GM23338 (cell line): ENCODE data around the gene DNAH8. TPM values are rescaled to one million over a fixed set of nuclear protein-coding genes. Genes with fewer than 3 reads are reported as not detected.

Experiments used
- ATAC-seq: fragments of 200-7000 bp; cut with Tn5 transposase; 3 replicates; pipeline ENCODE4 v1.9.1; 2020
- DNase-seq: peaks from one replicate; pipeline ENCODE4 v3.0.0-alpha.2; 2015; ENCODE audit warnings: low spot score
- H2AFZ ChIP-seq: fragments of 200-600 bp; sonication (generic); 2 replicates; pipeline ENCODE4 v1.8.0; 2016; ENCODE audit warnings: antibody characterized with exemption, mild to moderate bottlenecking, moderate library complexity
- H3F3A ChIP-seq: fragments of 200-600 bp; sonication (generic); replicated peaks from 2 replicates; pipeline ENCODE4 v1.8.0; 2017; ENCODE audit warnings: antibody characterized with exemption, mixed run types, low read depth
- H3K27ac ChIP-seq: fragments of 200-600 bp; sonication (generic); 2 replicates; pipeline ENCODE4 v1.6.1; 2016; ENCODE audit warnings: low read depth
- H3K27me3 ChIP-seq: fragments of 200-600 bp; sonication (generic); 2 replicates; pipeline ENCODE4 v1.8.0; 2016; ENCODE audit warnings: mild to moderate bottlenecking, mixed run types, moderate library complexity; ENCODE audit not compliant: insufficient read depth
- H3K36me3 ChIP-seq: fragments of 200-600 bp; sonication (generic); 2 replicates; pipeline ENCODE4 v1.8.0; 2016; ENCODE audit warnings: mild to moderate bottlenecking; ENCODE audit not compliant: insufficient read depth
- H3K4me1 ChIP-seq: fragments of 200-600 bp; sonication (generic); 2 replicates; pipeline ENCODE4 v1.8.0; 2016; ENCODE audit warnings: mild to moderate bottlenecking, moderate library complexity; ENCODE audit not compliant: insufficient read depth
- H3K4me2 ChIP-seq: fragments of 200-600 bp; sonication (generic); 2 replicates; pipeline ENCODE4 v1.7.1; 2017; ENCODE audit warnings: mixed run types
- H3K4me3 ChIP-seq: fragments of 200-600 bp; sonication (generic); 2 replicates; pipeline ENCODE4 v1.6.1; 2016; ENCODE audit warnings: mixed run types
- H3K79me2 ChIP-seq: fragments of 200-600 bp; sonication (generic); replicated peaks from 2 replicates; pipeline ENCODE4 v1.8.0; 2017; ENCODE audit warnings: mild to moderate bottlenecking; ENCODE audit not compliant: insufficient read depth
- H3K9me2 ChIP-seq: fragments of 200-600 bp; sonication (generic); 2 replicates; pipeline ENCODE4 v1.8.0; 2017; ENCODE audit not compliant: insufficient read depth
- H4K20me1 ChIP-seq: fragments of 200-600 bp; sonication (generic); replicated peaks from 2 replicates; pipeline ENCODE4 v1.8.0; 2017; ENCODE audit warnings: mild to moderate bottlenecking; ENCODE audit not compliant: insufficient read depth
- H3K27ac Mint-ChIP-seq: 2 replicates; pipeline ENCODE4 v1.8.0; 2020; ENCODE audit warnings: inconsistent platforms, mild to moderate bottlenecking, moderate library complexity, mixed read lengths
- H3K27me3 Mint-ChIP-seq: 3 replicates; pipeline ENCODE4 v1.8.0; 2022; ENCODE audit warnings: low read depth, mild to moderate bottlenecking, moderate library complexity, mixed read lengths, inconsistent platforms; ENCODE audit not compliant: insufficient read depth, poor library complexity
- H3K36me3 Mint-ChIP-seq: 3 replicates; pipeline ENCODE4 v1.8.0; 2021; ENCODE audit warnings: low read depth, mild to moderate bottlenecking, inconsistent platforms, moderate library complexity, mixed read lengths
- H3K4me1 Mint-ChIP-seq: 3 replicates; pipeline ENCODE4 v1.8.0; 2020; ENCODE audit warnings: mild to moderate bottlenecking, inconsistent platforms, mixed read lengths
- H3K4me3 Mint-ChIP-seq: 3 replicates; pipeline ENCODE4 v1.8.0; 2021; ENCODE audit warnings: moderate library complexity, mild to moderate bottlenecking, inconsistent platforms, mixed read lengths
- H3K9me3 Mint-ChIP-seq: 3 replicates; pipeline ENCODE4 v1.8.0; 2020; ENCODE audit warnings: moderate library complexity, mild to moderate bottlenecking, inconsistent platforms, mixed read lengths
- ETS1 ChIP-seq: IDR thresholded peaks from 2 replicates; pipeline ENCODE4 v1.6.1; 2016; ENCODE audit warnings: antibody characterized with exemption
- EZH2 ChIP-seq: fragments of 200-600 bp; sonication (generic); IDR thresholded peaks from one replicate; pipeline ENCODE4 v1.8.0; 2017; ENCODE audit warnings: antibody characterized with exemption, mild to moderate bottlenecking, low read depth; ENCODE audit not compliant: unreplicated experiment
- EZH2phosphoT487 ChIP-seq: fragments of 200-600 bp; sonication (generic); IDR thresholded peaks from one replicate; pipeline ENCODE4 v1.8.1; 2018; ENCODE audit warnings: antibody characterized with exemption; ENCODE audit not compliant: unreplicated experiment
- JUNB ChIP-seq: IDR thresholded peaks from one replicate; pipeline ENCODE4 v1.6.1; 2016; ENCODE audit warnings: antibody characterized with exemption; ENCODE audit not compliant: unreplicated experiment
- POLR2AphosphoS5 ChIP-seq: IDR thresholded peaks from 2 replicates; pipeline ENCODE4 v1.6.1; 2016; ENCODE audit warnings: antibody characterized with exemption, low read depth
- REST ChIP-seq: IDR thresholded peaks from one replicate; pipeline ENCODE4 v1.6.1; 2018; ENCODE audit warnings: antibody characterized with exemption; ENCODE audit not compliant: unreplicated experiment
- ZNF114 ChIP-seq: fragments of 250-450 bp; sonication (Bioruptor Pico); IDR thresholded peaks from 2 replicates; pipeline ENCODE4 v1.5.0; 2020; ENCODE audit warnings: mild to moderate bottlenecking, moderate library complexity
- ZNF462 ChIP-seq: fragments of 250-450 bp; sonication (Bioruptor Pico); IDR thresholded peaks from 2 replicates; pipeline ENCODE4 v1.5.0; 2020; ENCODE audit warnings: mild to moderate bottlenecking, moderate library complexity
- polyA plus RNA-seq: library from polyadenylated mRNA; unstranded; fragments of >200 nt; fragmentation: Nextera tagmentation; extraction: Ambion mirVana; gene quantifications from 2 replicates; pipeline ENCODE4 v1.2.1, GENCODE V29; 2016
- total RNA-seq: library from RNA; depleted of rRNA; stranded (reverse); fragments of >200 nt; shearing (Covaris generic); gene quantifications from 2 replicates; pipeline ENCODE4 v1.2.3, GENCODE V29; 2014

Gene DNAH8
- total and polyA plus RNA-seq, 2 experiments from 2014 or later, result 0.02 TPM; not detected in 1

GRCh38 chr6:38738261-38738660 lies 23.1 kb downstream of the DNAH8 start:
- Histone ChIP-seq H3K27me3 (no peaks in the 10 kb centered on the region), H3F3A (no peaks in the 10 kb centered on the region), H3K79me2 (no peaks in the 10 kb centered on the region), H3K4me3 (no peak overlapping the region), H3K4me2 (no peak overlapping the region), H3K9me2 (no peaks in the 10 kb centered on the region), H2AFZ (peak overlapping the region; percentile 12; the same call in 1 of the 2 replicates), H3K36me3 (no peaks in the 10 kb centered on the region), H3K4me1 (no peaks in the 10 kb centered on the region), H4K20me1 (no peaks in the 10 kb centered on the region), H3K27ac (no peak overlapping the region)
- TF ChIP-seq POLR2AphosphoS5, result no peak
- no peak for TF ChIP-seq ETS1
- TF ChIP-seq EZH2phosphoT487, result no peak
- TF ChIP-seq JUNB, result no peak
- no peak for TF ChIP-seq EZH2
- no peak for TF ChIP-seq ZNF462 (CRISPR knock-in tag)
- TF ChIP-seq REST, result no peak
- no peak for TF ChIP-seq ZNF114
- Mint-ChIP-seq H3K4me1 (no peaks in the 10 kb centered on the region), H3K27me3 (peaks cover 2% of the 10 kb centered on the region), H3K4me3 (no peak overlapping the region), H3K36me3 (no peaks in the 10 kb centered on the region), H3K9me3 (peaks cover 4% of the 10 kb centered on the region; the same call in 2 of the 3 replicates), H3K27ac (no peak overlapping the region)
- ATAC-seq, result no peak
- no peak for DNase-seq
